H1 (cell line): ENCODE data around the gene SARNP. TPM values are rescaled to one million over a fixed set of nuclear protein-coding genes. Genes with fewer than 3 reads are reported as not detected.

ENCODE experiments used
- CREB1 ChIP-seq: IDR thresholded peaks from 2 replicates; pipeline ENCODE4 v1.6.1; 2012; ENCODE audit warnings: inconsistent platforms
- FOSL1 ChIP-seq: IDR thresholded peaks from 2 replicates; pipeline ENCODE4 v1.6.1; 2011; ENCODE audit warnings: mild to moderate bottlenecking, low read depth, low read length, moderate library complexity; ENCODE audit not compliant: insufficient read depth
- JUND ChIP-seq: IDR thresholded peaks from 2 replicates; pipeline ENCODE4 v1.6.1; 2011; ENCODE audit warnings: mild to moderate bottlenecking, improper control_type of control experiment, low read length
- NANOG ChIP-seq: IDR thresholded peaks from 2 replicates; pipeline ENCODE4 v1.6.1; 2011; ENCODE audit warnings: low read length, low read depth, mild to moderate bottlenecking, inconsistent platforms; ENCODE audit not compliant: insufficient read depth, poor library complexity, severe bottlenecking
- RXRA ChIP-seq: IDR thresholded peaks from 2 replicates; pipeline ENCODE4 v1.6.1; 2011; ENCODE audit warnings: low read depth, mild to moderate bottlenecking, low read length, moderate library complexity; ENCODE audit not compliant: insufficient read depth
- TEAD4 ChIP-seq: IDR thresholded peaks from 2 replicates; pipeline ENCODE4 v1.6.1; 2012; ENCODE audit warnings: low read depth, low read length, inconsistent platforms, mixed read lengths
- polyA plus RNA-seq, 7 experiments: library from polyadenylated mRNA; depleted of rRNA in 3 of 7; stranded (reverse) in 5 of 7; unstranded in 2 of 7; fragments of >200 nt in 5 of 7; fragments of 200-250 nt in 2 of 7; gene quantifications; 1 replicate in 5 of 7; 2 replicates in 1 of 7; 4 replicates in 1 of 7; pipeline versions ENCODE4 v1.2.1 to v1.2.3, GENCODE V29; 2011 to 2013; ENCODE audit warnings: missing spikeins in 2 of 7, mixed read lengths in 2 of 7
- total RNA-seq: library from RNA; stranded (reverse); fragmentation: NEBNext Ultra II Directional; extraction: Animal tissue kit (Norgen Biotek cat#: 25700); gene quantifications from 2 replicates; pipeline ENCODE4 v1.2.1, GENCODE V29; 2021

SARNP gene
- total and polyA plus RNA-seq, 2 of the 8 experiments (the other 6 are each of a cell fraction or from before 2014, with no cell fraction given): 114 to 226 TPM

DNA sequence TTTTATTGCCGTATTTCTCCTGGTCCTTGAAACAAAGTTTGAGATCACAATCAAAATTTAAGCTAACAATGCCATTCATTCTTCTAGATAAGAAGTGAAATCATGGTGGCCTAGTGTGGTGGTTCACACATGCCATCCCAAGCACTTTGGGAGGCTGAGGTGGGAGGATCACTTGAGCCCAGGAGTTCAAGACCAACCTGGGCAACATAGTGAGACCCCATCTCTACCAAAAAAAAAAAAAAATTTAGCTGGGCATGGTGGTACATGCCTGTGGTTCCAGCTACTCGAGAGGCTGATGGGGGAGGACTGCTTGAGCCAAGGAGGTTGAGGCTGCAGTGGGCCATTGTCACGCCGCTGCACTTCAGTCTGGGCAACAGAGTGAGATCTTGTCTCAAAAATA, 50.4 kb downstream of the SARNP start (continued):
- no peak for TF ChIP-seq NANOG
- no peak for TF ChIP-seq TEAD4
- TF ChIP-seq RXRA: no peak
- TF ChIP-seq CREB1: no peak
- TF ChIP-seq JUND: no peak
- TF ChIP-seq FOSL1: no peak
